Measurements from ENCODE around the gene CCDC15. TPM values are rescaled to one million over a fixed set of nuclear protein-coding genes. Genes with fewer than 3 reads are reported as not detected.
"Not testable (repeated sequence)": the region's sequence is repeated elsewhere in the genome, so short reads cannot be mapped to it uniquely, and the experiment has no call there.

The CCDC15 gene
- total RNA-seq, 1 experiment from 2014 or later: 1.5 TPM

- in situ Hi-C loops (cut with HindIII; ENCODE audit: low pct_unique_long_range_greater_than_20kb, low sequenced_read_pairs); DNase-seq (ENCODE audit: low read depth): not testable (repeated sequence)
These were observed 102.1 kb downstream of the CCDC15 start for GRCh38 chr11:125056111-125056510.

DNA sequence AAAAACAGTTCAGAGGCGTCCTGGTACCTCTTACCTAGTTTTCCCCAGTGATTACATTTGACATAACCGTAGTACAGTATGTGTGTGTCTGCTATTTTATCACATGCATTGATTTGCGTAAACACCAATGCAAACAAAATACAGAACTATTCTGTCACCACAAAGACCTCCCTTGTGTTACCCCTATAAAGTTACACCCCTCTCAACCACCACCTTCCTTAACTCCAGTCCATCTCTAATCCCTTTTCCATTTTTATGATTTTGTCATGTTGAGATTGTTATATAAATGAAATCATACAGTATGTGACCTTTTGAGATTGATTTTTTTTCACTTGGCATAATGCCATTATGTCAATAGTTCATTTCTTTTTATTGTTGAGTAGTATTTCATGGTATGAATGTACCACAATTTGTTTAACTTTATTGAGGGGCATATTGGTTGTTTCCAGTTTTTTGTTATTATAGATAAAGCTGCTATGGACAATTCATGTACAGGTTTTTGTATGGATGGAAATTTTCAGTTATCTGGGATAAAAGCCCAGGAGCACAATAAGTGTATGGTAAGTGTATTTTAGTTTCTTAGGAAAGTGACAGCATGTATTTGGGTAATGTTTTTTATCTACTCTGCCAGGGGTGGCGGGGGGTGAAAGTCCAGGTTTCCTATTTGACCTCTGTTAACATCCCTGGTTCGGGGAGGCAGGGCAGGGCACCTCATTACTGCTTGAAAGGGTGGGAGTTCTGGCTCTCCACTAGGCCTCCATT lies 103.1 kb downstream of the CCDC15 start:
- in situ Hi-C loops (cut with HindIII; ENCODE audit: low pct_unique_long_range_greater_than_20kb, low sequenced_read_pairs): no loop called here
- DNase-seq (ENCODE audit: low read depth): no peak

GRCh38 chr11:125057693-125058016 lies 103.7 kb downstream of the CCDC15 start:
- in situ Hi-C loops (cut with HindIII; ENCODE audit: low pct_unique_long_range_greater_than_20kb, low sequenced_read_pairs): no loop called here
- no peak for DNase-seq (ENCODE audit: low read depth)

DNA sequence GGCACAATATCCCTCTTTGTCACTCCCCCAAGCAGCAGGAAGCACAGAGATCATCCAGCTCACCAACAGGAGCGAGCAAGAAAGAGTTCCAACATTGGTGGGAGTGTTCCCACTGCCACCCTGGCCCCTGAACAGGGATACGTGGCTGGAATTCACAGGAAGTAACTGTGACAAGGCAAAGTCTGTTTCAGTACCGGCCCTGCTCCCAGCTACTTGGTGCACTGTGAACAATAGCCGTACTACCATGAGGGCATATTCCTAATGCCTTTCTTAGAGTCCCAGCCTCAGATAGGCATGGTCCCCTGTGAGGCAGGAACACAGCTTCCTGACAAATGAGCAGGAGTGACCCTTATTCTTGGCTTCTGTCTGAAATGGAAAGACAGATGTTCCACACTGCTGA lies 107.3 kb downstream of the CCDC15 start:
- in situ Hi-C loops (cut with HindIII; ENCODE audit: low pct_unique_long_range_greater_than_20kb, low sequenced_read_pairs): no loop called here
- DNase-seq (ENCODE audit: low read depth): no peak

GRCh38 chr11:125062218-125062930 lies 108.4 kb downstream of the CCDC15 start:
- DNase-seq (ENCODE audit: low read depth): no peak
- in situ Hi-C loops (cut with HindIII; ENCODE audit: low pct_unique_long_range_greater_than_20kb, low sequenced_read_pairs): no loop called here

DNA sequence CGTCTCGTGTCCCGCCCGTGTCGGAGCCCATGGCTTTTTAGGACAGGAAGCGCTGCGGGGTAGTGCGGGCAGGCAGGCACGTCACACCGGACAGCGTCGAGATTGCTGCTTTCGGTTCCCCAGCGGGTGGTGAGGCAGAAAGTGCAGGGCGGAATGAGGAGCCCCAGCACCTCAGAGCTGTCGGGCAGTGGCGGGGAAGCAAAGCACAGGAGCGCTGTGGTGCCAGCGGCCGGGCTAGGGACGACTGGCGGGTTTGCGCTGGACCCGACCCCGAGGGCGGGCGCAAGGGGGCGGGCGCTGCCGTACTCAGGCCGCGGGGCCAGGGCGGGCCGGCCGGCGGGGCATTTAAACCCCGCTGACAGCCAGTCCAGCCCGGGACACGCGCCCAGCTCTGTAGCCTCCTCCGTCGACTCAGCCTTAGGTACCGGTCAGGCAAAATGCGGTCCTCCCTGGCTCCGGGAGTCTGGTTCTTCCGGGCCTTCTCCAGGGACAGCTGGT lies 109.0 kb downstream of the CCDC15 start, which contains the start of gene SLC37A2:
Gene SLC37A2, plus strand, starts transcription at position 375 of the 498 bp plus-strand sequence. Its CDS starts 63 bp downstream, at position 438.
- in situ Hi-C loops (cut with HindIII; ENCODE audit: low pct_unique_long_range_greater_than_20kb, low sequenced_read_pairs): no loop called here
- DNase-seq (ENCODE audit: low read depth): peak; percentile 18

DNA sequence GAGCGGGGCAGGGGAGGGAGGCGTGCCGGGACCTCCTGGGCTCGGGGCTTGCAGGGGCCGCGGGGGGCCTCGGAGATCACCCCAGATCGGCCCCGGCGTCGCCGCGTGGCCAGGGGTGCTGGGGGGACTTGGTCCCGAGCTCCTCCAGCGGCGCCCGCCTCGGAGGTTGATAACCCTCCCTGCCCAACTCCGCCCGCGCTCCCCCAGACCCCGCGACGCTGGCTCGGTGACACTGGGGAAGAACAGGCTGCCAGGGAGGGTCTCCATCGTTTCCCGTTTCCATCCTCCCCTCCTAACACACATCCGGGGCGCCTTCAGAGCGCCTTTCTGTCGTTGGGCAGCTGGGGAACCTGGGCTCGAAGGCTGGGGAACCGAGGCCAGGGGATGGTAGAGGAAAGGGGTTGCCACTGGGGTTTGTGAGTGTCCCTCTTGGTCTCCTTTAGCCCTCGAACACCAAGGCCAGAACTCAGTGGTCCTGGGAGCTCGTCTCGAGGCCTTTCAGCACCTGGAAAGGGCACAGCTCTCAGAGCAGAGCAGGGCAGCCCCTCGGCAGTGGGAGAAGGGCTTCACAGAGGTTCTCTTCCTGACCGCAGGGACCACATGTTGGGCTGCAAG lies 109.5 kb downstream of the CCDC15 start:
- no peak for DNase-seq (ENCODE audit: low read depth)
- in situ Hi-C loops (cut with HindIII; ENCODE audit: low pct_unique_long_range_greater_than_20kb, low sequenced_read_pairs): no loop called here

GRCh38 chr11:125064070-125064469 lies 110.1 kb downstream of the CCDC15 start:
- DNase-seq (ENCODE audit: low read depth): no peak
- in situ Hi-C loops (cut with HindIII; ENCODE audit: low pct_unique_long_range_greater_than_20kb, low sequenced_read_pairs): no loop called here

DNA sequence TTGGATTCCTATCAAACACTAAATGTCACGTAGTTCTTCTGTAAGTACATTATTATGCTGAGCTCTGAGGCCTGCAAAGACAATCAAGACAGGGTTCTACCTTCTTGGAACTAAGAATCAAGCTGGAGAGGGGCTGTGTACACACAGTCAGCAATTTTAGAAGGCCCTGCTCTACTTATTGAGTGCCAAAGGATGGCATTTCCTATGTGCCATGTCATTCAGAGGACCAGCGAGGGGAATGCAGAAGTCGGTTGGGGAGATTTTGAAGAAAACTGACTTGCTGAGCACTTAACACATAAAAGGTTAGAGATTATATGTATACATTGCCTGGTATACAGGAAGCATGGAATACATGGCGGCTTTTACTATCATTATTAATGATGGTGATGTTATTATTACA lies 114.4 kb downstream of the CCDC15 start:
- no peak for DNase-seq (ENCODE audit: low read depth)
- in situ Hi-C loops (cut with HindIII; ENCODE audit: low pct_unique_long_range_greater_than_20kb, low sequenced_read_pairs): no loop called here

DNA sequence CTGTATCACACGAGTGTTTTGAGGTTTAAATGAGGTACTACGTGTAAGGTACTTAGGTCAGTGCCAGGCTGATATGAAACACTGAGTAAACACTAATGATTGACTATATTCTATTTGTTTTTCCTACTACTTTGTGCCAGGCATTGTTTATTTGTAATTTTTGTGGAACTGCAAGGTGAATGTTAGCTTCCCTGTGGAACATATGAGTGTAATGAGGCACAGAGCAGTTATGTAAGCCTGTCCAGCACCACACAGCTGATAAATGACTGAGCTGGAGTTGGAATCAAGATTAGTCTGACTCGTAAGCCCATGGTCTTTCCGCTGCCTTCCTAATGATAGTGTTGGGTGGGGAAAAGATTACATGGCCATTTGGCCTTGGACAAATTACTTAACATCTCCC lies 115.0 kb downstream of the CCDC15 start:
- no peak for DNase-seq (ENCODE audit: low read depth)
- in situ Hi-C loops (cut with HindIII; ENCODE audit: low pct_unique_long_range_greater_than_20kb, low sequenced_read_pairs): no loop called here

DNA sequence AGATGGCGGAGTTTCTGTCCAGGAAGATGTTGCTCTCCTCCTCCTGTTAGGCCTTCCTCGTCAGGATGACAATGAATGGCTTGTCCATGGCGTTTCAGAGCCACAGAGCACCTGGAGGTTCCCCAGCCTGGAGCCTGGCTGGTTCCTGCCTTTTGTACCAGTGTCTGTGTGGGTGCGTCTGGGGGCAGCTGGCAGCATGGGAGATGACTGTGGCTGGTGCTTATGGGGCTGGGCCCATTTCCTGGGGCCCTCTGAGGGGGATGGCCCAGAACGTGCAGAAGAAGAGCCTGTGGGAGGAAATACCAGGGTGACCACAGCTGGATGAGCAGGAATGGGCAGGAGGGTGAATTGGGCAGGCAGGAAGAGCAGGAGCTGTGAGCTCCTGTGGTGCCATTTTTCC lies 115.8 kb downstream of the CCDC15 start:
- in situ Hi-C loops (cut with HindIII; ENCODE audit: low pct_unique_long_range_greater_than_20kb, low sequenced_read_pairs): no loop called here
- DNase-seq (ENCODE audit: low read depth): no peak

DNA sequence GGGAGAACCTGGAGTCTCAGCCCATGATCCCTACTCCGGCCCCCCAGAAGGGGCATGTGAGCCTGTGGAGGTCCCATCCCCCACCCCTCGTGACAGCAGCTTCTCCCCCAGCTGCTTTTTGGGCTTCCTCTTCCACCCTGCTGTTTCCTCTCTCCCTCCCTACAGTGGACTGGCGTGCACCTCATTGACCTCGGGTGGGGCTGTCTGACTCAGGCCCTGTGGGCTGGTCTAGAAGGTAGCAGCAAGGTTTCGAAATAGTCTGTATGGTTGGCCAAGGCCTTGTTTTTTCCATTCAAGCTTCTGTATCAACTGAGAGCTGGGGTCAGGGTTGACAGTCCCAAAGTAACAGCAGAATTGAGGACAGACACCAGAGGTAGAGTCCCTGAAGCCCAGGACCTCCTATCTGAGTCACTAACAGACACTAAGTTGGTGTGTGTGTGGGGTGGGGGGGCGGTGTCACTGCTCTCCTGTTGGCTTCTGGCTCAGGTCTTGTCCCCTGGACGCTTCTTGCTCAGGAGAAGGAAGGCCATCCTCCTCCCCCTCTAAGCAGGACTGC lies 116.8 kb downstream of the CCDC15 start:
- no peak for DNase-seq (ENCODE audit: low read depth)
- in situ Hi-C loops (cut with HindIII; ENCODE audit: low pct_unique_long_range_greater_than_20kb, low sequenced_read_pairs): no loop called here

- in situ Hi-C loops (cut with HindIII; ENCODE audit: low pct_unique_long_range_greater_than_20kb, low sequenced_read_pairs): no loop called here
- no peak for DNase-seq (ENCODE audit: low read depth)
These were observed 117.4 kb downstream of the CCDC15 start for GRCh38 chr11:125071435-125071834.

GRCh38 chr11:125071846-125072217 lies 117.8 kb downstream of the CCDC15 start:
- DNase-seq (ENCODE audit: low read depth): no peak
- in situ Hi-C loops (cut with HindIII; ENCODE audit: low pct_unique_long_range_greater_than_20kb, low sequenced_read_pairs): no loop called here

GRCh38 chr11:125072218-125072960 lies 118.4 kb downstream of the CCDC15 start:
- in situ Hi-C loops (cut with HindIII; ENCODE audit: low pct_unique_long_range_greater_than_20kb, low sequenced_read_pairs): no loop called here

DNA sequence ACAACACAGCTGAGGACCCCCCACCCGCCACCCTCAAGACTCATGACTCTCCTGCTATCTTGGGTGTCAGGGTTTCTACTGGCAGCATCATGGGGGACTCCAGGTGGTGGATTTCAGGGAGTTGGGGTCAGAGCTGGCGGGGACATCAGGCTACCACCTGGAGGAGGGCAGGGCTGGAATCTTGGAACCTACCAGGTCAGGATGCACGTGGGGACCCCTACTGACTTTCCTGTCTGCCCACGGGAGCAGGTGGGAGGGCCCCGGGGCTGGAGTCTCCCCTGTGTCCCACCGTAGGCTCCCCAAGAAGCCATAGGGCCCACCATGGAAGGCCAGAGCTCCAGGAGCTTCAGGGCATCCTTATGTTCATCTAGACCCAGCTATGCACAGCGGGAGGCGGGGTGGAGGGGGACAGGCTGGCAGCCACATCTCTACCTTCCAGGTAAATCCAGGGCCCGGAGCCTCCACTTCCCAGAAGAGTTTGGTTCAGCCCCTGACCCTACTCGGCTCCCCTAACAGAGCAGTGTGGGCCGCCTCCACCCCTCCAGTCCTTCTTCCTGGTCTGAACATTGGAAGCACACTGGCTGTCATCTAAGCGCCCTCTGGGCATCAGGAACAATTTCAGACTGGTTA lies 119.1 kb downstream of the CCDC15 start:
- in situ Hi-C loops (cut with HindIII; ENCODE audit: low pct_unique_long_range_greater_than_20kb, low sequenced_read_pairs): no loop called here
- DNase-seq (ENCODE audit: low read depth): no peak

More at GRCh38 chr11:125072218-125072960, 118.4 kb downstream of the CCDC15 start:
- no peak for DNase-seq (ENCODE audit: low read depth)

DNA sequence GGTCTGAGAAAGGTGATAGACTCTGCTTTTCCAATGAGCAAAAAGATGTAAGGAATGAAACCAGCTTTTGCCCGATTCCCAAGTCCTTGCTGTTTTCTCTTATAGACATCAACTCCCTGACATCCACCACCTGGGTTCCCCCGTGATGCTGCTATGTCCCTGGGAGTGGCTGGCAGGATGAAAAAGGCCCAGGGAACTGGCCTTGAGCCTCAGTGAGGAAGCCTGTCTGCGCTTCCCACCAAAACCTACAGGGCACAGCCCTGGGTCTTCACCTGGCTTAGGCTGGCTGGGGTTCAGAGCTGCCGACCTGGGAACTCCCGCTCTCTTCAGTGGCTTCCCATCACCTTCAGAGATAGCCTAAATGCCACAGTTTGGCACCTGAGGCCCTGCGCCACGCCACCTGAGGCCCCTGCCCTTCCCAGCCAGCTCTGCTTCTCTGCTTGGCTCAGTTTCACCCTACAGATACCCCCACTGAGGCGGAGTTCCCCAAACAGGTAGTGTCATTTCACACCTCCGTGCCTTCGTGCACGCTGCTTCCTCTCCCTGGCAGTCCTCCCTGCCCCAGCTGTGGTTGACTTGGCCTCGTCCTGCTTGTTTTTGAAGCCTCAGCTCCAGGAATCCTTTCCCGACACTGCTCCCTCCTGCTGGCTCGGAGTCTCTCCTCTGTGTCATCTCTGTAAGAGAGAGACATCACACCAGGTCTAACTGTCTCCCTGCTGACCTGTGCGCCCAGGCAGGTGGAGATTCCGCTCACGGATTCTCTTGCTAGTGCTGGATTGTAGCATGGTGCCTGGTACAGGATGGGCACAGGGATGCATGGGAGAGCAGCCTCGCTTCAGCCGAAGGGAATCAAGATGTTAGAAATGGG lies 119.8 kb downstream of the CCDC15 start:
- in situ Hi-C loops (cut with HindIII; ENCODE audit: low pct_unique_long_range_greater_than_20kb, low sequenced_read_pairs): no loop called here
- DNase-seq (ENCODE audit: low read depth): no peak

Data from Caki2 (cell line).